ENCODE measurements around the gene TCEA2.
A peak's percentile ranks its signal among the peaks of the same experiment; 100 is the strongest.

Gene TCEA2

GRCh38 chr20:64051561-64052325, 11.3 kb upstream of the TCEA2 start:
- ChIA-PET POLR2A (interaction anchor here (2.4 to 2.9 kb wide), 2 partner anchors 11 to 13 kb away, joined by 12 to 26 read pairs; partner anchors contain the start of gene TCEA2), CTCF (interaction anchor here (0.9 to 1.4 kb wide), 2 partner anchors 8 to 13 kb away, joined by 3 read pairs; no protein-coding TSS in a partner anchor)
- DNase-seq (ENCODE audit: extremely low spot score) = no peak
- TF ChIP-seq CTBP1 (IDR thresholded peaks at IDR 0.05; ENCODE audit: borderline replicate concordance) (no peak), HDGF (IDR thresholded peaks at IDR 0.05; ENCODE audit: borderline replicate concordance) (no peak), TARDBP (IDR thresholded peaks at IDR 0.05) (no peak), PKNOX1 (IDR thresholded peaks at IDR 0.05) (no peak), FOXM1 (IDR thresholded peaks at IDR 0.05; ENCODE audit: borderline replicate concordance) (no peak), ZNF384 (IDR thresholded peaks at IDR 0.05) (no peak), SP1 (IDR thresholded peaks at IDR 0.05) (no peak), LEF1 (IDR thresholded peaks at IDR 0.05; ENCODE audit: borderline replicate concordance) (no peak), ARNT (IDR thresholded peaks at IDR 0.05) (no peak), FOXA1 (IDR thresholded peaks at IDR 0.05) (no peak), FOXK2 (IDR thresholded peaks at IDR 0.05) (no peak), SUZ12 (IDR thresholded peaks at IDR 0.05) (no peak), NFRKB (IDR thresholded peaks at IDR 0.05) (no peak)

GRCh38 chr20:64052326-64052722, 10.7 kb upstream of the TCEA2 start:
- POLR2A ChIA-PET = interaction anchor here (2.4 to 2.9 kb wide), 2 partner anchors 10 to 13 kb away, joined by 12 to 26 read pairs; partner anchors contain the start of gene TCEA2
- TF ChIP-seq ELF4 (IDR thresholded peaks at IDR 0.05) = no peak
- no peak for TF ChIP-seq HDGF (IDR thresholded peaks at IDR 0.05; ENCODE audit: borderline replicate concordance)
- no peak for TF ChIP-seq ARNT (IDR thresholded peaks at IDR 0.05)
- no peak for TF ChIP-seq NFRKB (IDR thresholded peaks at IDR 0.05)
- TF ChIP-seq FOXA1 (IDR thresholded peaks at IDR 0.05) = no peak
- TF ChIP-seq TARDBP (IDR thresholded peaks at IDR 0.05) = no peak
- no peak for TF ChIP-seq FOXM1 (IDR thresholded peaks at IDR 0.05; ENCODE audit: borderline replicate concordance)
- no peak for TF ChIP-seq CTBP1 (IDR thresholded peaks at IDR 0.05; ENCODE audit: borderline replicate concordance)
- no peak for TF ChIP-seq ZNF384 (IDR thresholded peaks at IDR 0.05)
- TF ChIP-seq PKNOX1 (IDR thresholded peaks at IDR 0.05) = no peak
- TF ChIP-seq SP1 (IDR thresholded peaks at IDR 0.05) = no peak
- no peak for TF ChIP-seq FOXK2 (IDR thresholded peaks at IDR 0.05)
- DNase-seq (ENCODE audit: extremely low spot score) = no peak
- CTCF ChIA-PET = interaction anchor here (1.4 kb wide), 1 partner anchor 13 kb away, joined by 3 read pairs; no protein-coding TSS in a partner anchor

GRCh38 chr20:64052987-64053840, 9.8 kb upstream of the TCEA2 start:
- TF ChIP-seq HDGF (IDR thresholded peaks at IDR 0.05; ENCODE audit: borderline replicate concordance) (no peak), LEF1 (IDR thresholded peaks at IDR 0.05; ENCODE audit: borderline replicate concordance) (no peak), CTBP1 (IDR thresholded peaks at IDR 0.05; ENCODE audit: borderline replicate concordance) (no peak), L3MBTL2 (conservative IDR thresholded peaks at IDR 0.05) (no peak), ZNF384 (IDR thresholded peaks at IDR 0.05) (no peak), SP1 (IDR thresholded peaks at IDR 0.05) (no peak), FOXM1 (IDR thresholded peaks at IDR 0.05; ENCODE audit: borderline replicate concordance) (no peak), ARNT (IDR thresholded peaks at IDR 0.05) (no peak), FOXA1 (IDR thresholded peaks at IDR 0.05) (no peak), TARDBP (IDR thresholded peaks at IDR 0.05) (no peak), ELF4 (IDR thresholded peaks at IDR 0.05) (no peak), BHLHE40 (IDR thresholded peaks at IDR 0.05; ENCODE audit: borderline replicate concordance) (no peak), FOXK2 (IDR thresholded peaks at IDR 0.05) (no peak), NFRKB (IDR thresholded peaks at IDR 0.05) (no peak), SUZ12 (IDR thresholded peaks at IDR 0.05) (no peak), PKNOX1 (IDR thresholded peaks at IDR 0.05) (no peak)
- no peak for DNase-seq (ENCODE audit: extremely low spot score)
- ChIA-PET CTCF (no interaction called here), POLR2A (interaction anchor here (0.5 to 2.9 kb wide), 5 partner anchors 9 to 32 kb away, joined by 3 to 26 read pairs (median 4); partner anchors contain the start of gene TCEA2)

DNA sequence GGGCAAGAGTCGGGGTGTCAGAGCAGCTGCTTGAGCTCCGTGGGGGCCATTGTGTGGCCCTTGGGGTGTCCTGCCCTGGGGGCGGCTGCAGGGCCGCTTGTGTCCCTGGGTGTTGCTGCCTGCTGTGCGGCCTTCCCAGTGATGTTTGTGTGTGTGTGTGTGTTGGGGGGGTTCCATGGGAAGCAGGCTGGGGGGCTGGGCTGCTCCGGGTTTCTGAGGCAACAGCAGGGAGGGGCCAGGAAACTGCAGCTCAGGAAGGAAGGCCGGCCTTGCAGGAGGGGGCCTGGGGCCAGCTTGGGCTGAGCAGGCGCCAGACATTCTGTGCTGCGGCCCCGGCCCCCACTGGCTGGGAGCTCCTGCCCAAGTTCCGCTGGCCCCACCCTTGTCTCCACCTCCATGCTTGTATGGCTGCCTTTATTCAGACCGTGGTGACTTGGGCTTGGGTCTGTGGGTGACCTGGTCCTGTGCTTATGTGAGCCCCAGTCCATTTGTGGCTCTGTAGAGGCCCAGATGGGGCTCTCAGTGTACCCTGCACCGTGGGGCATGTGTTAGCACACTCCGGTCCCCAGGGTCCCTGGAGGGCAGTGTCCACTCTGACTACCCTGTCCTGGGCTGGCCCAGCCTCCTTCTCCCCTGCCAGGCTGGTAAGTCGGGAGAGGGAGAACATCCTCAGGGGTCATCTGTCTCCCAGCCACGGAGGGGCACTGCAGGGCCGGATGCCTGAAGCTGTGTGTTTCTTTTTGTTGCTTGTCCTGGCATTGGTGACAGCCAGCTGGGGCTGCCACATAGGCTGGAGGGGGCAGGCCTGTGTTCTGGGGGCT, 8.9 kb upstream of the TCEA2 start:
- ChIA-PET CTCF (interaction anchor here (0.8 to 1.4 kb wide), 2 partner anchors 16 to 66 kb away, joined by 3 to 7 read pairs; no protein-coding TSS in a partner anchor), POLR2A (interaction anchor here (1.5 to 2.9 kb wide), 3 partner anchors 8 to 31 kb away, joined by 4 to 26 read pairs (median 12); partner anchors contain the start of gene TCEA2)
- DNase-seq (ENCODE audit: extremely low spot score) = peak; percentile 45
- TF ChIP-seq SUZ12 (IDR thresholded peaks at IDR 0.05) (no peak), ELF4 (IDR thresholded peaks at IDR 0.05) (no peak), L3MBTL2 (conservative IDR thresholded peaks at IDR 0.05) (no peak), FOXA1 (IDR thresholded peaks at IDR 0.05) (no peak), ARNT (IDR thresholded peaks at IDR 0.05) (no peak), SP1 (IDR thresholded peaks at IDR 0.05) (no peak), TARDBP (IDR thresholded peaks at IDR 0.05) (no peak), BHLHE40 (IDR thresholded peaks at IDR 0.05; ENCODE audit: borderline replicate concordance) (no peak), HDGF (IDR thresholded peaks at IDR 0.05; ENCODE audit: borderline replicate concordance) (no peak), CTBP1 (IDR thresholded peaks at IDR 0.05; ENCODE audit: borderline replicate concordance) (no peak), NFRKB (IDR thresholded peaks at IDR 0.05) (no peak), FOXK2 (IDR thresholded peaks at IDR 0.05) (no peak), LEF1 (IDR thresholded peaks at IDR 0.05; ENCODE audit: borderline replicate concordance) (no peak), ZNF384 (IDR thresholded peaks at IDR 0.05) (no peak), FOXM1 (IDR thresholded peaks at IDR 0.05; ENCODE audit: borderline replicate concordance) (no peak), PKNOX1 (IDR thresholded peaks at IDR 0.05) (no peak)

Data from HEK293T (cell line).